HUES48 (cell line): ENCODE results near the gene TWF2.
"Not testable (repeated sequence)": the region's sequence is repeated elsewhere in the genome, so short reads cannot be mapped to it uniquely, and the experiment has no call there.

Source experiments
- H3K27ac ChIP-seq: one replicate; pipeline ENCODE4 v1.7.0; 2013; ENCODE audit warnings: low read depth, low read length, inconsistent platforms
- H3K27me3 ChIP-seq: 2 replicates; pipeline ENCODE4 v1.6.1; 2013; ENCODE audit warnings: mild to moderate bottlenecking, low read length; ENCODE audit not compliant: control insufficient read depth, insufficient read depth
- H3K36me3 ChIP-seq: 2 replicates; pipeline ENCODE4 v1.6.1; 2013; ENCODE audit warnings: low read length; ENCODE audit not compliant: control insufficient read depth, insufficient read depth
- H3K4me1 ChIP-seq: 2 replicates; pipeline ENCODE4 v1.6.1; 2013; ENCODE audit warnings: mild to moderate bottlenecking, low read length; ENCODE audit not compliant: control insufficient read depth, insufficient read depth
- H3K4me3 ChIP-seq: 2 replicates; pipeline ENCODE4 v1.5.1; 2013; ENCODE audit warnings: mild to moderate bottlenecking, low read depth, low read length
- H3K9ac ChIP-seq: 2 replicates; pipeline ENCODE4 v1.6.1; 2013; ENCODE audit warnings: mild to moderate bottlenecking, low read depth, low read length, moderate library complexity
- H3K9me3 ChIP-seq: 2 replicates; pipeline ENCODE4 v1.6.1; 2013; ENCODE audit warnings: low read length; ENCODE audit not compliant: control insufficient read depth, insufficient read depth

Gene TWF2

DNA sequence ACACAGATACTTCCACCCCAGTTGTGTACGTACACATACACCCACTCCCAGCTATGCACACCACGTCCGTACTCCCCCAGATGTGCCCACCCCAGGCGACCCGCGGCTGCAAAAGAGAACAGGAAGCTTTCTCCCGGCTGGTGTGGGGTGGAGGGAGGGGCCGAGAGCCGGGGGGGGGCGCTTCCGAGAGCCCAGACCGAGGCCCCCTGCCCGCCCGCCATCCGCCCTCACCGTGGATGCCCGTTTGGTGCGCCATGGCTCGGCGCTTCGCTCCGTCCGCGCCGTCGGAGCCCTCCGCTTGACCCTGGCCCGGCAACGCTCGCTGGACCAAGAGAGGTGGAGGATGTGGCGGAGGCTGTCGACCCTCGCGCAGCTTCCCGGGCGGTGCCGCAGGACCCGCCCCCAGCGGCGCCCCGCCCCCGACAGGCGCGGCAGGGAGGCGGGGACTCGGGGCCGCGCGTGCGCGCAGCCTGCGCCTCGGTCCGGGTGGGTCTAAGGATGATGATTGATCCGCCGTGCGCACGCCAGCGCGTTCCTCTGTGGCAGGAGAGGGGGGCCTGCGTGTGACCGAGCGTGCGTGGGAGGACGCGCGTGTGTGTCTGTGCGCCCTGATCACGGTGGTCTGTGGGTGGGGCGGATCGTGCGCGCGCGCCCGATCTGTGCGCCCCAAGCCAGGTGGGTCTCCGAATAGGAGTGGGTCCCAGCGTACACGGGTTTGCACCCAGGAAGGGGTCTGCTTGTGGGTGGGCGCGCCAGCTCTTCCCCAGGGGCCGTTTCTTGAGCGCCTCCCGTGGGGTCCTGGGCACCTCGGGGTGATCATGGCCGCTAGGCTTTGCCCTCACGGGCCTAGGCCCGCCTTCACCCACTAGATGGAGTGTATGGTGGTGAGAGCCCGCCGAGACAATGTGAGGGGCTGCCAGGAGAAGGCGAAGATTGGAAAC lies at the start of gene TWF2:
TWF2 (minus strand) TSS at position 398 of the 941 bp plus-strand sequence; CDS start at position 256, 142 bp downstream.
- H3K4me3 ChIP-seq: peak within 1 kb of the TSS; percentile 97
- H3K36me3 ChIP-seq: peaks cover 9% of the 10 kb centered on the region; the same call in 1 of the 2 replicates
- peaks cover 30% of the 10 kb centered on the region for H3K4me1 ChIP-seq
- 0 out of 2 replicates have a peak, but pooled peaks cover 5% of the 10 kb centered on the region for H3K27me3 ChIP-seq
- H3K27ac ChIP-seq: peak within 1 kb of the TSS; percentile 72
- H3K9me3 ChIP-seq: no peaks in the 10 kb centered on the region
- peak within 1 kb of the TSS; percentile 77 for H3K9ac ChIP-seq

DNA sequence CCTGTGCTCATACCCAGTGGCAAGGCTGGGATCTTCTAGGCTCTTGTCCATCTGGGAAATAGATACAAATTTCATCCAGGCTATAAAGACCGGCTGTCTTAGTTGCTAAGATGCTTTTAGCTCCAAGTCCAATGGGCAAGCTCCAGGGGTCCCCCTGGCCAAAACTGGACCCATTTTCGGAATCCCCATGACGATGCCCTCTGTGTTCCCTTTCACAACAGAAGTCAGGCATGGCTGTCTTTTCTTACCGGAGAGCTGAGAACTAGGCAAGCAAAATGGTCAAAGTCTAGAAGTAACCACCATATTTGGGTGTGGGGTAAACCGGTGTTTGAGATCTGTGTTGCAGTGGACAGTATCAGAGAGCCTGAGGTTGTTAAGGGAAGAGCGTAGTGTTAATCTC lies 49.7 kb upstream of the TWF2 start:
- Histone ChIP-seq H3K9ac (no peak overlapping the region), H3K27ac (no peak overlapping the region), H3K4me3 (peak overlapping the region; percentile 99)

DNA sequence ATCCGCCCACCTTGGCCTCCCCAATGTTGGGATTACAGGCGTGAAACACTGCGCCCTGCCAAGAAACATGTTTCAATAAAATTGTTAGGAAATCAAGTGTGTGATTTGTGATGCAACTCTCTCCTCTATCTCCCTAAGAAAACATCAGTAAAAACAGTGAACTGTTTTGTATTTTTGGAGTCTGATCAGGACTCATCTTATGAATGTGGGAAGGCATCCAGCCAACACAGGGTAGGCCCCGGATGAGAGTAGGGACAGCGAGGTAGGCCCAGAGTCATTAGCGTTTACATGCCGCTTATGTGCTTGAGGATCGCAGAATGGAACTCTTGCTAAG lies 47.8 kb upstream of the TWF2 start:
- peak overlapping the region; percentile 99; the same call in 1 of the 2 replicates for H3K9ac ChIP-seq
- H3K4me3 ChIP-seq: peak overlapping the region; percentile 99
- H3K4me1 ChIP-seq: peaks cover 6% of the 10 kb centered on the region
- H3K27me3 ChIP-seq: no peaks in the 10 kb centered on the region
- 0 out of 2 replicates have a peak, but pooled peaks cover 5% of the 10 kb centered on the region for H3K36me3 ChIP-seq
- no peaks in the 10 kb centered on the region for H3K9me3 ChIP-seq
- peak overlapping the region; percentile 100 for H3K27ac ChIP-seq

More for the DNA sequence above, 49.7 kb upstream of the TWF2 start:
- Histone ChIP-seq H3K9me3 (no peaks in the 10 kb centered on the region), H3K36me3 (no peaks in the 10 kb centered on the region), H3K27me3 (no peaks in the 10 kb centered on the region), H3K4me1 (peaks cover 6% of the 10 kb centered on the region)

DNA sequence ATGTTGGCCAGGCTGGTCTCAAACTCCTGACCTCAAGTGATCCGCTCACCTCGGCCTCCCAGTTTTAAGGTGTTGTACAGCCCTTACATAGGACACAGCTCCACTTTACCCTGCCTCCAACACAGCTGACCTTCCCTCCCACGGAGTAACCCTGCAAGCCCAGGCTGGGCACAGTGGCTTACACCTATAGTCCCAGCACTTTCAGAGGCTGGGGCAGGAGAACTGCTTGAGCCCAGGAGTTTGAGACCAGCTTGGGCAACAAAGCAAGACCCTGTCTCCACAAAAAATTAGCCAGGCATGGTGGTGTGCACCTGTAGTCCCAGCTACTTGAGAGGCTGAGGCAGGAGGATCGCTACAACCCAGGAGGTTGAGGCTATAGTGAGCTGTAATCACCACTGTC lies 45.1 kb upstream of the TWF2 start:
- not testable (repeated sequence) for H3K27ac ChIP-seq, H3K9ac ChIP-seq, H3K9me3 ChIP-seq, H3K4me3 ChIP-seq, H3K36me3 ChIP-seq, H3K27me3 ChIP-seq
- H3K4me1 ChIP-seq: peaks cover 14% of the 10 kb centered on the region

DNA sequence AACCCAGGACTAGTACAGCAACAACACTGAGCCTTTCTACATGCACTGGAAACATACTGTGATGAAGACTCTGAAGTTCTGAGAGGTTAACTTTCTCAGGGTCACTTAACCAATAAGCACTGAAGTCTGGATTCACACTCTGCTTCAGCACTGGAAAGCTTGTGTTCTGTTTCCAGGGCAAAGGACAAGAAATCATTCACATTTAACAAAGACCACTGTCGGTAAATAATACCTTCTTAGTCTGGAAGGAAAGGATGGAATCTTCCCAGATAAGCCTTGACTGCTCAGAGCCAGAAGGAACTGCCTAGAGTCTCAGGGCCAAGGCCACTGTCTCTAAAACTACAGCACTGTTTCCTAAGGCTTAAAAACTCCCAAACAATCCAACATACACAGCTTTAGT lies 44.3 kb upstream of the TWF2 start:
- H3K4me3 ChIP-seq: no peak overlapping the region
- H3K4me1 ChIP-seq: peaks cover 14% of the 10 kb centered on the region
- H3K27me3 ChIP-seq: no peaks in the 10 kb centered on the region
- H3K36me3 ChIP-seq: 0 out of 2 replicates have a peak, but pooled peaks cover 7% of the 10 kb centered on the region
- peak overlapping the region; percentile 57 for H3K27ac ChIP-seq
- no peaks in the 10 kb centered on the region for H3K9me3 ChIP-seq
- H3K9ac ChIP-seq: no peak overlapping the region

DNA sequence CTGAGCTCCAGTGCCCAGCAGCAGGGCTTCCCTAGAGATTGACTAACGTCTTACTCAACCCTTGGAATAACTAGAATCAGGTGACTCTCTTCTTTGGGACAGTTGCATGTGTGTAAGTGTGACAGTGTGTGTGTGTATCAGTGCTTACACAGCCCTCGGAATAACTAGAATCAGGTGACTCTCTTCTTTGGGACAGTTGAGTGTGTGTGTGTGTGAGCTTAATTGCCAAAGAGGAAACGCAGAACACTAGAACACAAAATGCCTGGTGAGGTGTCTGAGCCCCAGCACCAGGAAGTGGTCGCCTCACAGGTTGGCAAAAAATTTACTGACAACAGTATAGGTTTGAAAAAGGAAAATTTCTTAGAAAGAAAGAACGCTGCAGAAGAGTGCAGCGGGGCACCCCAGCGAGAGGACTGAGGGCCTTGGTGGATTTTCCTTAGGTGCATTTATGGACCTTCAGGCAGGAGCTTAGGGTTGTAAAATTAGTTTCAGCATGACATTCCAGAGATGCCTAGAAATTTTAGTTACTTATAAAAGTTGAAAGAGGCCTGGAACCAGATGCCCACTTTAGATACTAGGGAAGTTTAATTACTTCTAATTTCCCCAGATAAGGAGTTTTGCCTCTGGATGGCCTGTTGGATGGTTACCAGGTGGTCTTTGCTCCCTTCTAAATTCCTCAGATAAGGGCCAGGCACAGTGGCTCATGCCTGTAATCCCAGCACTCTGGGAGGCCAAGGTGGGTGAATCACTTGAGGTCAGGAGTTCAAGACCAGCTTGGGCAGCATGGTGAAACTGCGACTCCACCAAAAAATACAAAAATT lies 43.2 kb upstream of the TWF2 start:
- H3K4me3 ChIP-seq: no peak overlapping the region
- peaks cover 14% of the 10 kb centered on the region for H3K4me1 ChIP-seq
- H3K27me3 ChIP-seq: no peaks in the 10 kb centered on the region
- no peak overlapping the region for H3K9ac ChIP-seq
- H3K27ac ChIP-seq: peak overlapping the region; percentile 47
- H3K36me3 ChIP-seq: 0 out of 2 replicates have a peak, but pooled peaks cover 7% of the 10 kb centered on the region
- H3K9me3 ChIP-seq: no peaks in the 10 kb centered on the region

DNA sequence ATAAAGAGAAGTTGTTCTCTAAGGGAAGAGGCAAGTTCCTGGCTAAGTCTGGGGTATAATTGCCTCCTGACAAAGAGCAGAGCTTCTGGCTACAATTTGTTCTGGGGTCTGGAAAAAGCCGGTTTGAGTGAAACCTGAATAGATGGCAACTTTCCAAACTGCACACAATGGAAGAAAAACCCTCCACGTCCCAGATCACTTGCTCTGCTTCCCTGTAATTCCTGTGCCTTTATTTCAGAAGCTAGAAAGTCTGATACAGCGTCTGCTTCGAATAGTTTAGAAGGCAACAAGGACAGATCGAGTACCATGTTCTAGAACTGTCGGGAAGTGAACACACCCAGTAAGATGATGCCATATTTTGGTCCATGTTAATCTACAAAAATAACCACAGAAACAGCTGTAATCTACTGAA lies 41.1 kb upstream of the TWF2 start:
- Histone ChIP-seq H3K4me1 (0 out of 2 replicates have a peak, but pooled peaks cover 8% of the 10 kb centered on the region), H3K27ac (peak overlapping the region; percentile 94), H3K9me3 (no peaks in the 10 kb centered on the region), H3K27me3 (no peaks in the 10 kb centered on the region), H3K36me3 (0 out of 2 replicates have a peak, but pooled peaks cover 7% of the 10 kb centered on the region), H3K4me3 (no peak overlapping the region), H3K9ac (no peak overlapping the region)

DNA sequence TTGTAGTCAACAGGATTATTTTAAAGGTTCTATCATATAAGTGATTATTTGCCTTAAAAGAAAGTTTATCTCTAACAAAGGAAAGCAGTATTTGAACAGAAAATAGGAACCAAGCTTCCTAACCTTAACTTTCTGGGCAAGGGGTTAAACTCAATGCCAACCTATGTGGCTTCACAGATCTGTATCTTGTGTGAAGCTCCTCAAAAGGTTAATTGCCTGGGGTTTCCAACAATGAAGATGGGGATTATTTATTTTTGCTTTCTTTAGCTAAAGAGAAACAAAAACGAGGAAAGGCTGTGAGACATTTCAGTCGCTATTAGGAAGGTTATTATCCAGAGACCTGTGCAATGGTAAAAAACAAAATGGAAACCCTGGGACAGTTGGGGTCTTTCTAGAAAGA lies 40.6 kb upstream of the TWF2 start:
- Histone ChIP-seq H3K36me3 (peaks cover 8% of the 10 kb centered on the region; the same call in 1 of the 2 replicates), H3K27me3 (no peaks in the 10 kb centered on the region), H3K27ac (peak overlapping the region; percentile 94), H3K9ac (no peak overlapping the region), H3K4me1 (0 out of 2 replicates have a peak, but pooled peaks cover 8% of the 10 kb centered on the region), H3K4me3 (peak overlapping the region; percentile 100), H3K9me3 (no peaks in the 10 kb centered on the region)

DNA sequence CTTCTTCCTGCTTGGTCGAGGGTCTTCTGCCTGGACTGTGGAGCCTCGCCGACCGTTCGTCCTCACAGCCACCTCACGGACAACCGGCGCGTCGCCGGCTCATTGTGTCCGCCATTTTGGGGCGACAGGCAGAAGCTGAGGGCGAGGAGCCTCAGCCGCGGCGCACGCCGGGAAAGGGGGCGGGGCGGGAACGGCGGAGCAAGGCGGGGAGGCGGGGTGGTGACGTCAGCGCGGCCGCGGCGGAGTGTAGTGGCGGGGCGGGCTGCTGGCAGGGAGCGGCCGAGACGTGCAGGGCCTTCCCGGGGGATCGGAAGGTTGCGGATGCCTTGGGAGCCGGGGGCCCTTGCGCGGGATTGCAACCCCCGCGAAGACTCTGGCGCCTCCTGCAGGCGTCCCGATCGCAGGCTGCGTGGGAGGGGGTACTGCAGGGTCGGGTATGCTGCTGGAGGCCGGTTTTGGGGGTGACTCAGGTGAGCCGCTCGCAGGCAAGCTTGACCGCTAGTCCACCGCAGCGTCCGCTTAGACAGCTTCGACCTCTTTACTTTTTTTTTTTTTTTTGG lies 39.6 kb upstream of the TWF2 start, which contains the start of gene WDR82:
WDR82 (minus strand) TSS at position 140 of the 560 bp plus-strand sequence. CDS start 288 bp downstream, outside the sequence.
- Histone ChIP-seq H3K4me1 (0 out of 2 replicates have a peak, but pooled peaks cover 8% of the 10 kb centered on the region), H3K36me3 (peaks cover 17% of the 10 kb centered on the region; the same call in 1 of the 2 replicates)

DNA sequence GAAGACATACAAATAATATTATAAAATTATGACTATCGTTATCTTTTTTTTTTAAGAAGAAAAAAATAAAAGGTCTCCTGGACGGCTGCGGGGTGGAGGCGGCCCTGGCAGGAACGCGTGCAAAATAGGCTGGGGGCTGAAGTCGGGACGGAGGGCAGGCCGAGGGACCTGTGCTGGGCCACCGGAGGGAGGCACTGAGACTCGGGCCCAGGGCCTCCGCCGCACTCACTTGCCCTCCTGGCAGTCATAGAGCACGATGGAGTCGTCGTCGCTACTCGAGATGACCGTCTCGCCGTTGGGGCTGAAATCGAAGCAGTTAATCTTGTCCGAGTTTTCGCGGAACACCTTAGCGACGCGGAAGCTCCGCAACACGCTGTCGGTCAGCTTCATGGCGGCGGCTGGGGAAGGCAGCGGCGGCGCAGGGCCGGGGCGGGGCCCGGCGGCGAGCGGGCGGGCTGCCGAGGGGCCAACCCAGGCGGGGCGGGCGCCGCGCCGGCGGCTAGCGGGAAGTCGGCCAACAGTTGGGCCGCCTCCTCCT lies 39.1 kb upstream of the TWF2 start:
- peak overlapping the region; percentile 99 for H3K9ac ChIP-seq
- peak overlapping the region; percentile 94 for H3K27ac ChIP-seq
- H3K36me3 ChIP-seq: peaks cover 20% of the 10 kb centered on the region
- no peaks in the 10 kb centered on the region for H3K9me3 ChIP-seq
- H3K4me1 ChIP-seq: 0 out of 2 replicates have a peak, but pooled peaks cover 8% of the 10 kb centered on the region
- H3K4me3 ChIP-seq: peak overlapping the region; percentile 100
- no peaks in the 10 kb centered on the region for H3K27me3 ChIP-seq

More for the DNA sequence above, 39.6 kb upstream of the TWF2 start, which contains the start of gene WDR82:
- Histone ChIP-seq H3K27me3 (no peaks in the 10 kb centered on the region), H3K9ac (peak within 1 kb of the TSS; percentile 99), H3K27ac (peak within 1 kb of the TSS; percentile 94), H3K4me3 (peak within 1 kb of the TSS; percentile 100), H3K9me3 (no peaks in the 10 kb centered on the region)
